Activated T-cell treated with anti-CD3 and anti-CD28 coated beads, Interleukin-2, amount 50 U/mL, for 48 hours (primary cell): Measurements from ENCODE around the gene RPL14.
"Not testable (repeated sequence)": the region's sequence is repeated elsewhere in the genome, so short reads cannot be mapped to it uniquely, and the experiment has no call there.

ENCODE experiments used
- DNase-seq, 2 experiments: peaks; one replicate each; pipeline ENCODE4 v3.0.0-alpha.2; 2020

Gene RPL14

DNA sequence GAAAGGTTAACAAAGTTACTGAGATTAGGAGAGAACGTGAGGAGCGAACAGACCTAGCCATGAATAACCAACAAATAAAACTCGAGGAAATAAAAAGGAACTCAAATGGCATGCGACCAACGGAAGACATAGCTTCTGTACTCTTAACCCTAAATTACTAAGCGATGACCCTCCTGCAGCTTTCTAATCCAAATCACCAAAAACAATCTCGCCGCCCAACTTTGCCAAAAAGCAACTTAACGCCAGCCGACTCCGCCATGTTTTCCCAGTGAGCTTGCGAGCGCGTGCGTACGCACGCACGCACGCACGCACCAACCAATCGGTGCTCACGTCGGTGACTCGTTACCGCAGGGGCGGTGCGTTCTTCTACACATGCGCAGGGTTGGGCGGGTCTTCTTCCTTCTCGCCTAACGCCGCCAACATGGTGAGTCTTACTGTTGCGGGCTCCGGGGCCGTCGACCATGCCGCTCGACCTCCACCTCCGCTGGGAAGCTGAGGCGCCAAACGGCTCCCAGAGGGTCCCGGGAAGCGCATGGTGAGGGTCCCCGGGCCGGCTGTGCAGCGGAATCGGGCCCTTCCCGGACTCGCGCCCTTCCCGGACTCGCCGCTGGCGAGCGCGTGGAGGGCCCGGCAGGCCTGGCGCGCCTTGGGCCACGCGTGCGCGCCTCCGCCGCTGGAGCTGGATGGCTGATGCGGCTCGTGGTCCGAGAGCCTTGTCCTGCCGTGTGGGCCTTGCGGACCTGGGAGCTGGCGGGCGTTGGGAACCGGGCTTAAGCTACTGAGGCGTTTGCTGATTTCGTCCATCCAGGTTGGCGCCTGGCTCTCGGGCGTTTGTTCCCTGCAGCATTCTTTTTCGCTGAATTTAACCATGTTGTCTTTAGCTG, at the start of gene RPL14:
TSS of gene RPL14 (plus strand) at position 400 of the 884 bp plus-strand sequence. CDS start at position 533, 133 bp downstream.
- peak; percentile 93 to 95 for DNase-seq

DNA sequence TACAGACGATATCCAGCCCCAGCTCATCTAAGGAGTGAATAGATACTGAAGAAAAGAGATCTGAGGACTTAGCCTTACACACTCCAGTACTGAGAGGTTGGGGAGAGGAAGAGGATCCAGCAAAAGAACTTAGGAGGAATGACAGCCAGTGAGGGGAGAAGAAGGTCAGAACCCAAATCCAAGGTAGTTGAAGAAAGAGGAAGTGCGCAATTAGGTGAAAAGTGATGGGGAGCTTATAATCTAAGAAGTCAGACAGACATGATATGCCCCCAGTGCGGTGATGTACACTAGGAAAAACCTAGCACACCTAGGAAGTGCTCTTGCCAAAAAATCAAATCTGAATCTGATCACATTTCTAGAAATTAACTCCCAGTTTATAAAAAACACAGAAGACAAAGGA, 49.5 kb upstream of the RPL14 start:
- DNase-seq = no peak

DNA sequence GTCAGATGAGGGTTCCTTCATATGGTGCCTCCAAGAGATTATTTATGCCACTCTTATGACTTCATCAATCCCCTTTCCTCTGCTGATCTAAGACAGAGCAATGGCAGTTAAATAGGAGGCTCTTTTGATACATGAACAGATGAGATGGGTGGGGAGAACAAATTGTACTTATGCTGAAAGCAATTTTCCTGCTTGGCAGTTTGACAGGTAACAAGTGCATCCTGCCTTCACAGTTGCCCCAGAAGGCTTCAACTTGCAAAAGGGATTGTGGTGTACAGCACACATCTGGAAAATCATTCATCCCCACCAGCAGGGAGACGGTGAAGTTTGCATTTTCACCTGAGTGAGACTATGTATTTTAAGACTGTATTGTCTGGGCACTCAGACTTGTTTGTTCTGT, 42.9 kb upstream of the RPL14 start:
- no peak for DNase-seq

DNA sequence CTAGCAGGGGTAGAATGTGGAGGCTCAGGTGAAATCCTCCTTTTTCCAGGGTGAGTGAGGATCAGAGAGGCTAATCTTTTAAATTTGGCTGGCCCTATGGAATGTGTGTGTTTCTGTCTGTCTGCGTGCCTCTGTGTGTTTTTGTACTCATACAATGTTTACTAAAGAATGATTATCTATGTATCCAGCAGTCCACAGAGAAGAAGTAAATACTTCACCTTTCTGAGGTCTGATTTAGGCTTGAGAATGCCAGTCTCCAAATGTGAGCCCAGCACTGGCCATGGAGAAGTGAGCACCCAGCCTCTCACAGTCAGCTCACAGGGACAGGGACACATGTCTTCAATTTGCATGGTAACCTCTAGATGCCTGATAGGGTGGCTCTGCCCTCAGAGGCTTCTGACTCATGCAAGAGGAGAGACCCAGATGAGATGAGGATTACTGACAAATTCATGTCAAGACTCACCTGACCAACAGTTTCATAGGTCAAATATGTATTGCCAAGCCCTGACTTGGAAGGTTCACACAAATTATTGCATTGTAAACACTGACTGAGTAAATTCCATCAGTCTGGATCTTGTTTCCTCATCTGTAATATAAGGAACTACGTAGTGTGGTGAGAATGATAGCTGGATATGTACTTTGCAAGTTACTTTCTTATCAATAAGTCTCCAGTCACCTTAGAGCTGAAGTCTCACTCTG, 39.1 kb upstream of the RPL14 start:
- no peak for DNase-seq

DNA sequence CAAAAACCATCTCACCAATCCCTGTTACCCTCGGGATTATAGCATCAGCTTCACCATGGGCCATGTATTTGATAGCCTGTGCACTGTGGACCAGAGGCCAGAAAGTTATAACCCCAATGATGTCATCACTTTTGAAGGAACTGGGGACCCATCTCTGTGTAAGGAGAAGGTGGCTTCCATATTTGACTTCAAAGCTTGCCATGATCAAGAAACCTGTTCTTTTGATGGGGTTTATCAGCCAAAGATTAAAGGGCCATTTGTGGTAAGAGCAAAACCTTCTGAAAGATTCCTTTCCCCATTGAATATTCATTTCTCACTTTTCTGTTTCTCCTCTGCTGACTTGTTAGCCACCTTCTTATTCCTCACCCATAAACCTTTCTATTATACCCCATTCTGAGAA, 34.3 kb upstream of the RPL14 start:
- DNase-seq = no peak

DNA sequence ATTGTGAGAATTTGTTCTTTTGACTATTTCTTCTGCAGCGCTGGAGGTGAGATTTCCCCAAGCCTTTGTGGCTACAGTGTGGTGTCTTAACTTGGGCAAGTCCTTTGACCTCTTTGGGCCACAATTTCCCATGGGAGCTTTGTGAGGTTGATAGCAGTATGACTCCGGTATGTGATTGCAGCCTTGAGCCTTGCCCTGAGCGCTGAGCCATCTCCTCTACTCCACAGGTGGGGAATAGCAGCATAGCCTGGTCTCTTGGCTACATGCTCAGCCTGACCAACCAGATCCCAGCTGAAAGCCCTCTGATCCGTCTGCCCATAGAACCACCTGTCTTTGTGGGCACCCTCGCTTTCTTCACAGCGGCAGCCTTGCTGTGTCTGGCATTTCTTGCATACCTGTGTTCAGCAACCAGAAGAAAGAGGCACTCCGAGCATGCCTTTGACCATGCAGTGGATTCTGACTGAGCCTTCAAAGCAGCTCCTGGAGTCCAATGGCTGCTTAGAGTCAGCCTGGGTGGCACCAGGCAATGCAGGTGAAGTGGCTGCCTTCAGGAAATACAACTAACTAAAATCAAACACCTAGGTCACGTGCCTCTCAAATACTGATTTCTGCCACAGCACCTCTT, 30.0 kb upstream of the RPL14 start:
- DNase-seq = no peak

DNA sequence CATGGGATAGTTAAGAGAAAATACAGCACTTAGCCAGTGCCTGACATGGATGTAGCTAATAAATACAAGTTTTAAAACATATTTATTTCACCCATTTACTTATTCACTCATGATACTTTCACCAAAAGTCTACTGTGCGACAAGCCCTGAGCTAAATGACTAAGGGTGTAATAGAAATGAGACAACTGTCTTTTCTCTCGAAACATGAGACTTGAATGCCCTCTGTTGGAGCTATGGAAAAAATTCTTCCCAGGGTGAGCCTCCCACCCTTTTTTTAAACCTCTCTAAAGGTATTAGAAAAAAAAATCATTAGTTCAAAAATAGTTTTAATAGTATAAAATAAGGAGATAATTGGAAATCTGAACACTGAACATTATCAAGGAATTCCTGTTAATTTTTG, 24.3 kb upstream of the RPL14 start:
- DNase-seq = no peak

DNA sequence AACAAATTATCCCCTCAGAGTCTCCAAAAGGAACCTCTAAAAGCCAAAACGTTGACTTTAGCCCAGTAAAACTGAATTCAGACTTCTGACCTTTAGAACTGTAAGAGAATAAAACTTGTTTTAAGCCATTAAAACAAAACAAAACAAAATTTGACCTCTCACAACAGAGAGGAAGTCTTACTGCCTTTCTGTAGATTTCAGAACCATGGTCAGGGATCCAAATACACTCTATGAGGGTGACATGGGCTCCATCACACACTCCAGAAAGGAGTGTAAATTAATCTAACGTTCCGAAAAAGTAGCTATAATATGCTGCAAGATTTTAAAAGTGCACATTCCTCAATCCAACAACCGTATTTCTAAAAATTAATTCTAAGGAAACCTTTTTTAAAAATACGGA, 19.2 kb upstream of the RPL14 start:
- DNase-seq = no peak

DNA sequence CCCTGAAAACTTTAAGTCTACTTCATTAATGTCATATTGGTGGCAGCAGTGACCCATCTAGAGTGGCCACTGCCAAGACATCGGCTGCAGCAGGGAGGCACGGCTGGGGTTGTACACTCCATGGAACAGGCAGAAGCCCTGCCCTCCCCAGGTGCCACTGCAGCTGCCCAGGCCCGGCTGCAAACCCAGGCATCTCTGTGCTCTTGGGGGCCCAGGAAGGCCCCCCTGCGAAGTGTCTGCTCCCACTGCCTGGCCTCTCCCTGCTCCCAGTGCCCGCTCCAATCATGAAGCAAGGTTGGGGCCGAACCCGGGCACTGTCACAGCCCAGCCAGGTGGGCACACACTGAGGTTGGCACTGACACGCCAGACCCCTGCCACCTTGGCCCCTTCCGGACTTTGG, 12.1 kb upstream of the RPL14 start:
- no peak for DNase-seq

DNA sequence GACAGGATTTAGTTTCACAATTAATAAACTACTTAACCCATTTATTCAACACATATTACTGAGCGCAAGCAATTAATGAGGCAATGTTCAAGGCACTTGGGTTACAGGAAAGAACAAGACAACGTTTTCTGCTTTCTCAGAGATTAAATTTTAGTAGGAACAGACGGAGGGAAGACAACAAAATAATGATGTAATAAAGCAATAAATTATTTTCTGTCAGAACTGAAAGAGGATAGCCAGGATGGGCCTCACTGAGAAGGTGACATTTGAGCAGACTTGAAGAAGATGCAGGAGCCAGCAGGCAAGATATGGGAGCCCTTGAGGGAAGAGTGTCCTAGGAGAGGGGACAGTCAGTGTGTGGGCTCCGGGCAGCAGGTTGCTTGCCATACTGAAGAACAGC, 11.3 kb upstream of the RPL14 start:
- DNase-seq = no peak

DNA sequence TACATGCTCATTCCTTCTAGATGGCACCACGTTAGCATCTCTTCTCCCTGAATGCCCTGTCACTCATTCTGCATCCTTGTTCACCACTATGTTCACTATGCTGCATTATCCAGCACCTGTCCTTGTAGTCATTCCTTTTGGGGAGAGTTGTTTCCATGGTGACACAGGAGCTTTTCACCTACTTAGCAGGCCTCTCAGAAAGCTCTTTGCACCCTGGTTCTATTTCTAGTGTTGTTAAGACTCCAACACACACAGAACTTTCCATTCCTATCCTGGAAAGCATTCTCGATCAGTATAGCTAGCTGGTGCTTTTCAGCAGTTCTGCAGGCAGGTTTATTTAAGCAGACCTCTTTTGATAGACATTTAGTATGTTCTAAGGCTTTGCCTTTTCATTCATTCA, 6.7 kb upstream of the RPL14 start:
- DNase-seq = no peak

DNA sequence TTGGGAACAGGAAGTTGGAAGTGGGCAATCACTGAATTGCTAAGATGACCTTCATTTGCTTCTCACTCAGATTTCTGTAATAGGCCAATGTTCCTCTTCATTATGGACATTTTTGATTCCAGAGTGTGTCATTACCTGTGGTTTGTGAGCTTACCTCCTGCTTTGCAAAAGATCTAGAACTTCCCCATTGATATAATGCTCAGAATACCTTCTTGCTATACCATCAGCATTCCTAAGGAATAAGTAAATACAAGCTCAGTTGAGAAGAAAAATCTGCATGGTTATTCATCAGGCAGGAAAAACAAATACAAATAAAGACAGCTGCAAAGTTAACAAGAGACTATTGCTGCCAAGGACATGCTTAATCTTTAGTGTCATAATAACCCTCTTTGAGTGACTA, 5.6 kb upstream of the RPL14 start:
- DNase-seq = no peak

DNA sequence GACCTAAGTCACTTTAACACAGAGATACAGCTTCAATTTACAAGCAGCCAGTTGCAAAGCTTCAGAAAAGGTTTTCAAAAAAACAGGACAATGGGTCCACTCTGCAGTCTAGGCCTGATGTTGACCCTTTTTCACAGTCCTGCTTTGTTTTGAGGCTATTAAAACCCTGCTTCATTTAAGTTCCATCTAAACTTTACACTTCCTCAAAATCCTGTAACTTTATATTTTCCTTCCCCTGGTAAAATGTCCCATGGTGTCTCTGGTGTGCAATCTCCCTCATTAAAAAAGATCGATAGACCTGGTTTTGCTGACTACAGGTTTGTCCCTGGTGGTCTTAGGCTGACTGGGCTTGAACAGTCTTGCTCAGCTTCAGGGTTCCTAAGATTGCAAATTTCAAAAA, 5.1 kb upstream of the RPL14 start:
- no peak for DNase-seq

DNA sequence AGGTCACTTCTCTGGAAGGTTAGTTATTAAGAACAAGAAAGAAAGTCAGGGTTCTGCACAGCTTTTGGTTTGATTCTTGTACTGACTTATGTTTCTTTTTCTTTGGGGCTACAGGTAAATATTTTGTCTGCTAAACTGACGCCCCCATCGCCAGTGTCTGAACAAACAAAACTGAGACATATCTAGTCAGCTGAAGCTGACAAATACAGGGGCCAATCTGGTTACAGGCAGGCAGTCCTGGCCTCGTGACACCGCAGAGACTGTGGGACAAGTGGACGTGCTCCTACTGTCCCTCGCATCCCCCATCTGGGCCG, 4.6 kb upstream of the RPL14 start:
- no peak for DNase-seq

DNA sequence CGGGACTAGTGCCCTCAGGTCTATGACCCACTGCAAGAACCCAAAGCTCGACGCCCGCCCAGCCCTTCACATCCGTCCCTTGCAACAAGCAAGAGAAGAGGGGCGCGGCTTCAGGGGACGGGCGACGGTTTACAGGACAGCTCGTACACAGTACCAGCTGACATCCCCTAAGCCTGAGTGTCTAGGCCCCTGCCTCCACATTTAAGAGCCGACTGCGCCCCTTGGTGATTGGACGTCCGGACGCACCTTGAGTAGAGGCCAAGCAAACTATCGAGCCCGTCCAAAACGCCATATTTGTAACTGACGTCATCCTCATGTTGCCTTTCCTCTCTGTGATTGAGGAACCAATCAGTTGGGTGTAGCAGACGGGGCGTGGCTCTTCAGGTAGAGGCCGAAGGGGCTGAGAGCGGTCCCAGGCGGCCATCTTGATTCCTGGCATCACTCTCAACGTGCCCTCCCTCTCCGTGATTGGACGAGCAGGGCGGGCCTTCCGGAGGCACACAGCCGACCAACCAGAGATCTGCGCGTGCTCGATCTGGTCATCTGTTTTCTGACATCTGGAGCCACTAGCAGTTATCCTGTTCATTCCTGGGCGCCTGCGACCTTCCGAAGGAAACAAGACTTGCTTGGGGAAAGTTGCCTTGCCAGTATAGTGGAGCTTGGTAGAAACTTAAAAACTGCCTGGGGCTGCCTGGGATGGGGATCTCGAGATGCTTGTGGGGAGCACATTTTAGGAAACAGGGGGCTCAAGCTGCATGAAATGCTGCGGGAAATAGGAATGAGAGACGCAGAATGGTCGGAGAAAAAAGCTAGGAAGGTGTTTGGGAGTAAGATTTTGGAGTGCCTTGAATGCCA, 4.0 kb upstream of the RPL14 start:
- DNase-seq = peak; percentile 93 to 96

DNA sequence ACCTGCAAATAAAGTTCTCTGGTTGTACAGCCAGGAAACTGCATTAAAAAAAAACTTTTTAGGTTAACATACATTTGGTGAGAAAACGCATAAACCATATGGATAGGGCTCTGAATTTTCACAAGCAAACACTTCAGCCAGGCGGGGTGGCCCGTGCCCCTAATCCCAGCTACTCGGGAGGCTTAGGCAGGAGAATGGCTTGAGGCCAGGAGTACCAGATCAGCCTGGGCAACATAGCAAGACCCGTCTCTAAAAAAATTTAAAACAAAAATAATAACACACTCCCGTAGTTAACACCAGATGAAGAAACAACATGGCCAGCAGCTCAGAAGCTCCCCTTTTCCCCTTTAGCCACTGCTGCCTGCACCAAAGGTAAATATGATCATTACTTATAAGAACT, 3.2 kb upstream of the RPL14 start:
- no peak for DNase-seq

DNA sequence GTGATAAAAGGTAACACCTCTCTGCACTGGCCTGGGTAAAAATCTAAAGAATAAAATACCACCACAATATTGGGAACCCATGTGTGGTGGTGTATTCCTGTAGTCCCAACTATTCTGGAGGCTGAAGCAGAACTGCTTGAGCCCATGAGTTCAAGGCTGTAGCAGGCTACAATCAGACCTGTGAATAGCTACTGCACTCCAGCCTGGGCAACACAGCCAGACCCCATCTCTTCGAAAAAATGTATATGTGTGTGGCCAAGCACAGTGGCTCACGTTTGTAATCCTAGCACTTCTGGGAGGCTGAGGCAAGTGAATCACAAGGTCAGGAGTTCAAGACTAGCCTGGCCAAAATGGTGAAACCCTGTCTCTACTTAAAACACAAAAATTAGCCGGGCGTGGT, 1.8 kb upstream of the RPL14 start:
- no peak for DNase-seq

DNA sequence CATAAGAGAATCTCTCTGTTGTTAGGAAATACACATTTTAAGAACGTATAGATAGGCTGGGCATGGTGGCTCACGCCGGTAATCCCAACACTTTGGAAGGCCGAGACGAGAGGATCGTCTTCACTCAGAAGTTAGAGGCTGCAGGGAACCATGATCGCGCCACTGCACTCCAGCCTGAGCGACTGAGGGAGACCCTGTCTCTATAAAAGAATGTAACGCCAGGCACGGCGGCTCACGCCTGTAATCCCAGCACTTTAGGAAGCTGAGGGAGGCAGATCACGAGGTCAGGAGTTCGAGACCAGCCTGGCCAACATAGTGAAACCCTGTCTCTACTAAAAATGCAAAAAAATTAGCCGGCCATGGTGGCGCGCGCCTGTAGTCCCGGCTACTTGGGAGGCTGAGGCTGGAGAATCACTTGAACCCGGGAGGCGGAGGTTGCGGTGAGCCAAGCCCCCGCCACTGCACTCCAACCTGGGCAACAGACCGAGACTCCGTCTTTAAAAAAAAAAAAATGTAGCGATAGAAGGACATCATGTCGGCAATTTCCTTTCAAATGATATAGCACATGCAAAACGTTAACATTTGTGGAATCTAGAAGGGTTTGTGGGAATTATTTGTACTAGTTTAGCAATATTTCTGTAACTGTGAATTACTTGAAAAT, 730 bp upstream of the RPL14 start:
- DNase-seq = no peak

DNA sequence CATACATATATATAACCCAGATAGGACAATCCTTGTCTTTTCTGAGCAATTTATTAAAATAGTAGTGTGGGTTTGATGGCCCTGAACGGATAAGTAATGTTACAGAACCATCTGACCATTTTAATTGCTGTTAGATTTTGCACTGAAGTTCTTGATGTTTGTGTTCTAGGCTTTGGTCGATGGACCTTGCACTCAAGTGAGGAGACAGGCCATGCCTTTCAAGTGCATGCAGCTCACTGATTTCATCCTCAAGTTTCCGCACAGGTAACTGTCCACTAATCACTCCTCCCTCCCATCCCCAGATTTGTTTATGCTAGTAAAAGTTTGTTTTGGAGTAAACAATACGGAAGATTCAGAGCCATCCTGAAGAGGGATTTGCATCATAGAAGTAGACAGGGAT, 1.3 kb downstream of the RPL14 start:
- no peak for DNase-seq

DNA sequence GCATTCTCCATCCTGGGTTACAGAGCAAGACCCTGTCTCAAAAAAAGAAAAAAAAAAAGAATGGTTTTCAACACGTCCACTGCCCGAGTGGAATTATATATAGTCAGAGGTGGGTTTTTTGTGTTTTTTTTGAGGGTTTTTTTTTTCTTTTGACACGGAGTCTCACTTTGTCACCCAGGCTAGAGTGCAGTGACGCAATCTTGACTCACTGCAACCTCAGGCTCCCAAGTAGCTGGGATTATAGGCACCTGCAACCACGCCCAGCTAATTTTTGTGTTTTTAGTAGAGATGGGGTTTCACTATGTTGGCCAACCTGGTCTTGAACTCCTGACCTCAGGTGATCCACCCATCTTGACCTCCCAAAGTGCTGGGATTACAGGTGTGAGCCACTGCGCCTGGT, 3.3 kb downstream of the RPL14 start:
- DNase-seq = peak in 1 of 2 experiments; percentile 30

DNA sequence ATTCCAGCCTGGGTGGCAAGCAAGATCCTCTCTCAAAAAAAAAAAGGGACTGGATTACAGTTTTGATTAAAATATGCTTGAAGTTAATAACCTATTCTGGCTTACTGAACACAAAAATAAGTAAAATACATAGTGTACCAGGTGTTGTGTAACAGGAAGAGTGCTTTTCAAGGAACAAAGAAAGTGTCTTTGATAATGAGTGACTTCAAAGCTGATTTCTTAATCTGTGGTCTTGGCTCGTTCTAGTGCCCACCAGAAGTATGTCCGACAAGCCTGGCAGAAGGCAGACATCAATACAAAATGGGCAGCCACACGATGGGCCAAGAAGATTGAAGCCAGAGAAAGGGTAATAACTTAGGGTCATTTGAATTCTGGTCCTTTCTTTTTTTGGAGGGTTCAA, 4.0 kb downstream of the RPL14 start:
- DNase-seq = no peak

DNA sequence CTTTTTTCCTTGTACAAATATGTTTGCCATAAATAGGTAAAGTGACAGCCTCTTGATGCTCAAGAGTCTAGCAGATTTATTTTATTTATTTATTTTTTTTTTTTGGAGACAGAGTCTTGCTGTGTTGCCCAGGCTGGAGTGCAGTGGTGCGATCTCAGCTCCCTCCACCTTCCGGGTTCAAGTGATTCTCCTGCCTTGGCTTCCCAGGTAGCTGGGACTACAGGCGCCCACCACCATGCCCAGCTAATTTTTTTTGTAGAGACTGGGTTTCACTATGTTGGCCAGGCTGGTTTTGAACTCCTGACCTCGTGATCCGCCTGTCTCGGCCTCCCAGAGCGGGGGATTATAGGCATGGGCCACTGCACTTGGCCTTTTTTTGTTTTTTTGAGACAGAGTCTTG, 5.7 kb downstream of the RPL14 start:
- not testable (repeated sequence) for DNase-seq

DNA sequence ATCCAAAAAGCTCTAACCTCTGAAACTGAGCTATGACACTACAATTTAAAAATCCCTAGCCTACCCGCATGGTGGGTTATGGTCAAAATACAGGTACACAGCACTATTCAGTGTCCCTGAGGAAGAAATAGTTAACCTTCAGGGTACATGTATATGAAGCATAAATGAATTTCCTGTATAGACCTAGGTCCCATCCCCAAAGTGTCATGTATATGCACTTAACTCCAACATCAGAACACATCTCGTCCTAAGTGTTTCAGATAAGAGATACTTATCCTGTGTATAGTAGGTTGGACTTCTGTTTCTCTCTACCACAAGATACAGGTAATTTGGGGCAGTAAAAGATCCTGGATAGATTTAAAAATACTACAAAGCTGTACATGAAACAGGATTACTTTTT, 6.4 kb downstream of the RPL14 start:
- no peak for DNase-seq
